LNCAP (cell line): ENCODE results near the gene ATXN7L2.

Experiments used
- TF ChIP-seq, protein P1 (sequence below): fragments of 450-650 bp; IDR thresholded peaks from 2 replicates; pipeline ENCODE4 v1.5.1; 2017; ENCODE audit warnings: mild to moderate bottlenecking

The ATXN7L2 gene

GRCh38 chr1:109514846-109515245, 31.1 kb downstream of the ATXN7L2 start:
- TF ChIP-seq, protein P1, sequence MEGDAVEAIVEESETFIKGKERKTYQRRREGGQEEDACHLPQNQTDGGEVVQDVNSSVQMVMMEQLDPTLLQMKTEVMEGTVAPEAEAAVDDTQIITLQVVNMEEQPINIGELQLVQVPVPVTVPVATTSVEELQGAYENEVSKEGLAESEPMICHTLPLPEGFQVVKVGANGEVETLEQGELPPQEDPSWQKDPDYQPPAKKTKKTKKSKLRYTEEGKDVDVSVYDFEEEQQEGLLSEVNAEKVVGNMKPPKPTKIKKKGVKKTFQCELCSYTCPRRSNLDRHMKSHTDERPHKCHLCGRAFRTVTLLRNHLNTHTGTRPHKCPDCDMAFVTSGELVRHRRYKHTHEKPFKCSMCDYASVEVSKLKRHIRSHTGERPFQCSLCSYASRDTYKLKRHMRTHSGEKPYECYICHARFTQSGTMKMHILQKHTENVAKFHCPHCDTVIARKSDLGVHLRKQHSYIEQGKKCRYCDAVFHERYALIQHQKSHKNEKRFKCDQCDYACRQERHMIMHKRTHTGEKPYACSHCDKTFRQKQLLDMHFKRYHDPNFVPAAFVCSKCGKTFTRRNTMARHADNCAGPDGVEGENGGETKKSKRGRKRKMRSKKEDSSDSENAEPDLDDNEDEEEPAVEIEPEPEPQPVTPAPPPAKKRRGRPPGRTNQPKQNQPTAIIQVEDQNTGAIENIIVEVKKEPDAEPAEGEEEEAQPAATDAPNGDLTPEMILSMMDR = no peak

DNA sequence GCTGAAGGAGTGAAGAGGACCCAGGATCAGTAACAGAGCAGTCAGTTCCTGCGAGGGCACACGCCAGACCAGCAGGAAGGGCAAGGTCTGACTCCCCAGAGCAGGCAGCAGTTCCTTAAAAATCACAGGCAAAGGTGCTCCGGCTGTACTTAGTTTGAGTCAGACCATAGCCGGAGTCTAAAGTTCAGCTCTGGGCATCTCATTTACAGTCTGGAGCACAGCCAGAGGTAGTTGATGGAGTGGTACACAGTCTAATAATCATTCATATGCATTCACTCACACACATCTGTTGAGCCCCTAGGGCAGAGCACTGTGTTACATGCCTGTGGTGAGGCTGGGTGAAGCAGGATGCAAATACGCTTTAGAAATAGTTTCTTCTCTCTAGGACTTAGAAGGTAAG, 33.2 kb downstream of the ATXN7L2 start:
- TF ChIP-seq, protein P1 = no peak

GRCh38 chr1:109517337-109517736, 33.6 kb downstream of the ATXN7L2 start:
- TF ChIP-seq, protein P1 = no peak

- TF ChIP-seq, protein P1 = no peak
These were observed 37.6 kb downstream of the ATXN7L2 start for GRCh38 chr1:109521002-109521951.

DNA sequence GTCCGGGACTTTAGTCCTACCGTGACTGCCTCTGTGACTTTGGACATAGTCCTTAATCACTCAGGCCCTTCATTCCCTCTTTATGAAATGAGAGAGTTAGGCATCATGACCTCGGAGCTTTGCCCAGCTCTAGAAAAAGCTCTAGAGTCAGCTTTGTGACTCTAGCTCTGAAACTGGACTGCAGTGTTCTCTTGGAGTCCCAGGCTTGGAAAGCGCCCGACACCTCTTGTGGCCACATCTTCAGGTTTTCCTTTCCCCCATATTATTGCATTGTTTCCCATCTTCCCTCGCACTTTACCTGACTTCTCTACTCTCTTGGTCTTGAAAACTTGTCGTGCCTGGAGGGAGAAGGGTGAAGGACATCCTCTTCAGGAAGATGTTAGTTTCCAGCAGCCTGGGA, 38.3 kb downstream of the ATXN7L2 start:
- TF ChIP-seq, protein P1 = no peak

- TF ChIP-seq, protein P1 = no peak
These were observed 40.0 kb downstream of the ATXN7L2 start for GRCh38 chr1:109523706-109524105.

DNA sequence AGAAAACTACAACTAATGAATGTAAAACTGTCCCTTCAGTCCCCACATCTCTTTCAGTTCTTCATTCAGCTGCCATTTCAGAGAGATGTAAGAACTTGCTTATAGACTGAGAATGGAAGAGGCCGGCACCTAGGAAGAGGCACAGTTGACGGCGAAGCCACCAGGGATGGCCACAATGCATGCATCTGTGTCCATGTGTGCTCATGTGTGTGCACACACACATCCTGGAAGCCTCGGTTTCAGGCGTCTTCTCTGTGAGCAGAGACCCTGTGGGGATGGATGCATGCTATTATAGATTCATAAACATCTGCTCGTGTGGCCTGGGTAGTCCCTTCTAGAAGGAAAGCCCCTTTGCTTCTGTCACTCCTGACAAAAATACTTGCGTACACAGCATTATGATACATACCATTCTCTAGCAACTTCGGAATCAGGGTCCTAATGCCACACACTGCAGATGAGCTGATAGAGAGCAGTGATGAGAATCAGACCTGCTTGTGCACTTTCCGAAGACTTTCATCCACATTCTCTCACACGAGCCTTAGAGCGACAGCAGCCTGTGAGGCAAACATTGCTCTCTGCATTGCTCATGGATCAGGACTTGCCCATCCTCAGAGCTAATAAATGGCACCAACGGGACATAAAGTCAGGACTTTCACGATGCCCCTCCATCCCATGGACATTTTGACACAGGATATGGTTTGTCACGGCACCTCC, 43.5 kb downstream of the ATXN7L2 start:
- TF ChIP-seq, protein P1 = no peak
